Right kidney (tissue), 9 donors: ENCODE data around the gene DUSP2.

ENCODE experiments used
- DNase-seq: peaks from one replicate; pipeline ENCODE4 v3.0.0-alpha.2; 2016
- long read RNA-seq, 8 donors: transcript quantifications; one replicate each; lab custom pipeline, GENCODE V29; 2026

The DUSP2 gene, protein sequence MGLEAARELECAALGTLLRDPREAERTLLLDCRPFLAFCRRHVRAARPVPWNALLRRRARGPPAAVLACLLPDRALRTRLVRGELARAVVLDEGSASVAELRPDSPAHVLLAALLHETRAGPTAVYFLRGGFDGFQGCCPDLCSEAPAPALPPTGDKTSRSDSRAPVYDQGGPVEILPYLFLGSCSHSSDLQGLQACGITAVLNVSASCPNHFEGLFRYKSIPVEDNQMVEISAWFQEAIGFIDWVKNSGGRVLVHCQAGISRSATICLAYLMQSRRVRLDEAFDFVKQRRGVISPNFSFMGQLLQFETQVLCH
- long read RNA-seq, donor 1, partial matches to known transcripts = 0 of 2 reads
- long read RNA-seq, donor 1, other reads (novel, unspliced or antisense) = 0 of 2 reads
- long read RNA-seq, donor 2, partial matches to known transcripts = 0 of 1 reads
- long read RNA-seq, donor 2, other reads (novel, unspliced or antisense) = 0 of 1 reads
- long read RNA-seq, donor 3, partial matches to known transcripts = 0 of 2 reads
- long read RNA-seq, donor 3, other reads (novel, unspliced or antisense) = 0 of 2 reads
- long read RNA-seq, donor 4, partial matches to known transcripts = 0 of 1 reads
- long read RNA-seq, donor 4, other reads (novel, unspliced or antisense) = 0 of 1 reads
- long read RNA-seq, donor 5, partial matches to known transcripts = 0 of 3 reads
- long read RNA-seq, donor 5, other reads (novel, unspliced or antisense) = 0 of 3 reads
- long read RNA-seq, donor 6, transcript DUSP2-201 (4 exons, 1,688 nt) = major isoform, 7 of 8 reads
- long read RNA-seq, donor 6, partial matches to known transcripts = 0 of 8 reads
- long read RNA-seq, donor 6, other reads (novel, unspliced or antisense) = 0 of 8 reads
- long read RNA-seq, donor 7, partial matches to known transcripts = 0 of 4 reads
- long read RNA-seq, donor 7, other reads (novel, unspliced or antisense) = 0 of 4 reads
- long read RNA-seq, donor 8, partial matches to known transcripts = 0 of 5 reads
- long read RNA-seq, donor 8, other reads (novel, unspliced or antisense) = 0 of 5 reads

- DNase-seq = peak; percentile 91
Measured at GRCh38 chr2:96145036-96145847, at the start of gene DUSP2. Gene DUSP2 (minus strand): TSS chr2:96145440. CDS start chr2:96145354, 86 bp downstream.

GRCh38 chr2:96191937-96192670 is 46.9 kb upstream of the DUSP2 start:
- DNase-seq = no peak

DNA sequence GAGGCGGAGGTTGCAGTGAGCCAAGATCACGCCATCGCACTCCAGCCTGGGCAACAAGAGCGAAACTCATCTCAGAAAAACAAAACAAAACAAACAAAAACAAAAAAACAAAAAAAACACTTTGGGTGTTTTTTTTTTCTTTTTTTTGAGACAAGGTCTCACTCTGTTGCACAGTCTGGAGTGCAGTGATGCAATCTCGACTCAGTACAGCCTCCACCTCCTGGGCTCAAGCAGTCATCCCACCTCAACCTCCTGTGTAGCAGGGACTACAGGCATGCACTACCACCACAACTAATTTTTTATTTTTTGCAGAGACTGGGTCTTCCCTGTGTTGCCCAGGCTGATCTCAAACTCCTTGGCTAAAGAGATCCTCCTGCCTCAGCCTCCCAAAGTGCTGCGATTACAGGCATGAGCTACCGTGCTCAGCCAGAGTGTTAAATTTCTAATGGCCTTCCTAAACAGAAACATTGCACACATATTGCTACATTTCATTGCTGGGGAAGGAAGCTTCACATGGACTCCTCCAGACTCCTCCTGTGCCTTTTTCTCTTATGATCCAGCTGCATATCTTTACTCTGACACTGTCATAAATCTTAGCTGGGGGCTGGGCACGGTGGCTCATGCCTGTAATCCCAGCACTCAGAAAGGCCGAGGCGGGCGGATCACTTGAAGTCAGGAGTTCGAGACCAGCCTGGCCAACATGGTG is 43.7 kb upstream of the DUSP2 start:
- no peak for DNase-seq

DNA sequence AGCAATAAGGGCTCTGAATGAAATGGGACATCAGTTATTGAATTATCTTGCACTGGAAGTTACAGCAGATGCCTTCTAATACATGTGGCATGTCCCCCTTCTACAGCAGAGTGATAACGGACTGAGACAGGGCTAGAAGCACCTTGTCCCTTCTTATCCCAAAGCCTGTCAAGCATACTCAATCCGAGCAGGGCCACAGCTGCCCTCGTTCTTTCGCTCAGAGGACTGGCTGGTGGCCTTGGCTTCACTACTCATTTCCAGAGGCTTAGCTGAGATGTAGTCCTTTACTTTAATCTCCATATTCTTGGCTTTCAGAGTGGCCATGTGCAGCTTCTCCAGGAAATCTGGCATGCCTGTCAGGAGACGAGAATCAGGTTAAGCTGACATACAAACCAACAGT is 41.3 kb upstream of the DUSP2 start:
- DNase-seq = no peak

- DNase-seq = no peak
Measured at GRCh38 chr2:96185516-96185915, 40.3 kb upstream of the DUSP2 start.

DNA sequence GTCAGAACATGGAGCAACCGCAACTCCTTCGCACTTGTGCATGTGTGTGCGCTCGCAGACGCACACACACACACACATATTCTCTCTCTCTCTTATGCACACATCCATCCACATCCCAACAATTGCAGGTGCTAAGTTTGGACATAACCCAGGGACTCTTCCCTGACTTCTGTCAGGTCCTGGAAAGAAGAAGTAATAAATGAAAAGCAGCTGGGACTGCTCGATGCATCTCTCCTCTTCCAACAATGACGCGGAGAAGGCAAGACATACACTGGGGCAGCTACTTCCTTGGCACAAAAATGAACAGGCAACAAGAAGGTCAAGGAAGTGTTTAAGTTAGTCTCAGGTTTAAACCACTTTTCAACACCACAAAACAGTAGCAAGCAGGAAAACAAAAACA is 39.7 kb upstream of the DUSP2 start:
- no peak for DNase-seq

- no peak for DNase-seq
Measured at GRCh38 chr2:96184188-96184587, 38.9 kb upstream of the DUSP2 start.

DNA sequence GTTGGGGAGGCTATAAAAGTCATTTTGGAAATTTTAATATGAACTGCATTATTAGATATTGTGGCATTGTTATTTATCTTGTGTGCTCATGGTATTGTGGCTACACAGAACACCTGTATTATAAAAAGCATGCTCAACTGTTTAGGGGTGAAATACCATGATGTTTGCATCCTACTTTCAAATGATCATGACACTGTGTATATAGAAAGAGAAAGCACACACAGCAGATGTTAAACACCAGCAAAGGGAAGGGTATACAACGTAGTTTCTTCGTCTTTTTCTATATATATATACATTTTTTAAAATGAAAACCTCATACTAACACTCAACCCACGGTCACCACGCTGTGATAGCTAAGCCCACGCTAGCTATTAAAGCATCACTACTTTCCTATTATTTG is 36.3 kb upstream of the DUSP2 start:
- no peak for DNase-seq

DNA sequence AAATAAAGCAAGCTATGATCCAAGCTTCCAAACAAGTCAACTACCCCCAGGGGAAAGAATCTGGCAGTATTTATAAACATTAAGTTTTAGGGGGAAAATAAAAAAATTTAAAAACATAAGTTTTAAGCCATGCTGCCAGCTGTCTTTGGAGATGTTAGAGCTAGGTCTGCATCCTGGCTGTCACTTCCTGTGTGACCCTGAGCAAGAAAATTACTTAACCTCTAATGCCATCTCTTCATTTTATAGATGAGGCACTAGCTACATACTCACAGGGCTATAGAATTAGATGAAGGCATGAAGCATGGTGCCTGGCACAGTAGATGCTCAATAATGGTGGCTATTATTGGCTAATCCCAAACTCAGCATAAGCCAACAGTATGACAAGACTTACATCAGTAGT is 35.3 kb upstream of the DUSP2 start:
- no peak for DNase-seq

GRCh38 chr2:96180002-96180401 is 34.8 kb upstream of the DUSP2 start:
- no peak for DNase-seq

- DNase-seq = no peak
Measured at GRCh38 chr2:96176661-96177060, 31.4 kb upstream of the DUSP2 start.

- no peak for DNase-seq
Measured at GRCh38 chr2:96175951-96176350, 30.7 kb upstream of the DUSP2 start.

DNA sequence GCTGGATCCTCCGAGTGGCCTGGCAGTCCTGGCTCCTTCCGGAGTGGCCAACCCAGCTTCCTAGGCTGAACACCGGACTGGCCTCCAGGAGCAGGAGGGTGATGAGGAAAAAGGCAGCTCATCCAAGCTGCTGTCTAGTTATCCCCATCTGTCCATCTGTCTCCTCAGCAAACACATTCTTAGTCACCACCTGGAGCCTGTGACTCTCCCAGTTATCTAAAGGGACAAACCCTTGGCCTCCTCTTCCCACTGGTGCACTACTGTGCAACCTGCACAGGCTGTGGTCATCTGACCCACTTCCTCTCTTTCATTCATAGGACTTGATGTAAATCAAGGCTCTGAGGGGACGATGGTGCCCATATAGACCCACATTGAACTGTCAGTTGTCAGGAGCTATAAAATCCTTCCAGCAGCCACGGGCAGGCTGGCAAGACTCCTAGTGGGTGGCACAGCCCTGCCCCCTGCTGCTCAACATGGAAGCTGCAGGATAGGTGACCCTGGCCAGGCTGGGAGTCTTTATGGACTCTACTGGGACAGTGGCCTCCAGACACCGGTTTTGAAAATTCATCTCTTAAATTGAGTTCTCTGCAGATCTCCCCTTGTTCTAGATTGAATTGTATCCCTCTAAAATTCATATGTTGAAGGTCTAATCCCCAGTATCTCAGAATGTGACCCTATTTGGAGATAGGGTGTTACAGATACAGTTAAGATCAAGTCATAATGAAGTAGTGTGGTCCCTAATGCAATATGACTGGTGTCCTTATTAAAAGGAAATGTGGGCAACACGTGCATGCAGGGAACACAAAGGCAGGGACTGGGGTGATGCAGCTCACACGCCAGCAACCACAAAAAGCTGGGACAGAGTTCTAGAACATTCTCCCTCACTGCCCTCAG is 29.3 kb upstream of the DUSP2 start:
- peak; percentile 66 for DNase-seq

DNA sequence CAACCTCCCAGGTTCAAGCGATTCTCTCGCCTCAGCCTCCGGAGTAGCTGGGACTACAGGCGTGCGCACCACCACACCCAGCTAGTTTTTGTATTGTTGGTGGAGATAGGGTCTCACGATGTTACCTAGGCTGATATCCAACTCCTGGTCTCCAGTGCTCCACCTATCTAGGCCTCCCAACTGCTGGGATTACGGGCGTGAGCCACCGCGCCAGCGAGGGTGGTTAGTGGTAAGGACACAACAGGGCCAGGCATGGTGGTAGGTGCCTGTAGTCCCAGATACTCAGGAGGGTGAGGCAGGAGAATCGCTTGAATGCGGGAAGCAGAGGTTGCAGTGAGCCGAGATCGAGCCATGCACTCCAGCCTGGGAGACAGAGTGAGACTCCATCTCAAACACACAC is 26.6 kb upstream of the DUSP2 start:
- no peak for DNase-seq

GRCh38 chr2:96170626-96171025 is 25.4 kb upstream of the DUSP2 start:
- DNase-seq = no peak

DNA sequence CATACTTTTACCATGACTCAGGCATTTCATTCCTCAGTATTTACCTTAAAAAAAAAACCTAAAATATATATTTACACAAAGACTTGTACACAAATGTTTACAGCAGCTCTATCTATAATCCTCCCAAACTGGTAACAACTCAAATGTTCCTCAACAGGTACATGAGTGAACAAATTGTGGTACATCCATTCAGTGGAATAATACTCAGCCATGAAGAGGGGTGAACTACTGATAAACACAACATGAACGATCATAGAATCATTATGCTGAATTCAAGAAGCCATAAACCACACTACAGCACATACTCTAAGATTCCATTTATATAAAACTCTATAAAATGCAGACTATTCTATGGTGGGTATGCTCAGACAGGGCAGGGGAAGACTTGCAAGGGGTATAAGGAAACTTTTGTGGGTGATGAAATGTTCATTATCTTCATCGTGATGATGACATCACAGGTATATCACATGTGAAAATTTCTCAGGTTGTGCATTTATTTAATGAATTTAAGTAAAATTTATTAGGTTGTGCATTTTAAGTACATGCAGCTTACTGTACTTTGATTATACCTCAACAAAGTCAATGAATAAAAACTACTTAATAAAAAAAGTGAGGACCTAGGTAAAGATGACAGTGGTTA is 24.7 kb upstream of the DUSP2 start:
- no peak for DNase-seq

- DNase-seq = no peak
Measured at GRCh38 chr2:96167407-96168013, 22.3 kb upstream of the DUSP2 start.

DNA sequence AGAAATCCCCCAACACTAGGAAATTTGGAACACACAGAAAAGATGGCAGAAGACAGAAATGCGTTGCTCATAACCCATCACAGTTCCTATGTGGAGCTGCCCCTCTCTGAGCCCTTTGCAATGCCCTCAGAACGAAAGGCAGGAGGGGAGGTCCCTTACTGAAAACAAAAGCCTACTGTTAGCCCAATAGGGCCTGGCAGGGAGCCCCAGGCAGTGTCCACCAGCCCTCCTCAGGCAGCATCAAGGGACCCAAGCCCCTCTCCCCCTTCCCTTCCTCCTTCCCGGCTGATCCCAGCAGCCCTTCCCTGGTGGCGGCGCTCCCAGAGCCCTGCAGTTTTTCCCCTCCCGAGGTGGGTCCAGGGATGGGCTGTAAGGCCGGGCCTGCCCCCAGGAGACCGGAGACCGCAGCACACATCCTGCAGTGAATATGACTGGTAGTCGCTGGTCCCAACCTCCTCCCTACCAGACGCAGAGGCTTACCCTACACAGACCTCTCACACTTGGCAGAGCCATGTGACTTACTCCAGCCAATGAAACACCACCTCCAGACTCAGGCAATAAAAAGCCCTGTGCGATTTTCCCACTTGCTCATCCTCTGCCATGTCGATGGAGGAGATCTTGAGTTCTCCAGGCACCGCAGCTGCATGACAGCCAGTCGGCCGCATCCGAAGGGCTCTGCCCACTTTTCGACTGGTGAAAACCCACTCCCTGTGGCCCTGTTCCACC is 19.4 kb upstream of the DUSP2 start:
- DNase-seq = no peak
